HUES6 (cell line): Measurements from ENCODE around the gene MRAP2.

Experiments
- H3K27ac ChIP-seq: 2 replicates; pipeline ENCODE4 v1.7.0; 2013; ENCODE audit warnings: low read depth, mild to moderate bottlenecking, low read length, inconsistent platforms
- H3K27me3 ChIP-seq: 2 replicates; pipeline ENCODE4 v1.6.1; 2013; ENCODE audit warnings: low read length; ENCODE audit not compliant: control insufficient read depth, insufficient read depth
- H3K36me3 ChIP-seq: 2 replicates; pipeline ENCODE4 v1.6.1; 2013; ENCODE audit warnings: low read length; ENCODE audit not compliant: control insufficient read depth, insufficient read depth
- H3K4me1 ChIP-seq: 2 replicates; pipeline ENCODE4 v1.6.1; 2013; ENCODE audit warnings: low read length; ENCODE audit not compliant: control insufficient read depth, insufficient read depth
- H3K4me3 ChIP-seq: 2 replicates; pipeline ENCODE4 v1.5.1; 2013; ENCODE audit warnings: low read depth, low read length
- H3K9ac ChIP-seq: one replicate; pipeline ENCODE4 v1.6.1; 2013; ENCODE audit warnings: mild to moderate bottlenecking, low read length
- H3K9me3 ChIP-seq: 2 replicates; pipeline ENCODE4 v1.6.1; 2013; ENCODE audit warnings: low read depth, low read length; ENCODE audit not compliant: control insufficient read depth, insufficient read depth

Gene MRAP2

GRCh38 chr6:84013931-84014330 is 19.6 kb upstream of the MRAP2 start:
- no peaks in the 10 kb centered on the region for H3K9me3 ChIP-seq
- H3K27ac ChIP-seq: no peak overlapping the region
- no peaks in the 10 kb centered on the region for H3K36me3 ChIP-seq
- no peak overlapping the region for H3K9ac ChIP-seq
- no peaks in the 10 kb centered on the region for H3K27me3 ChIP-seq
- H3K4me3 ChIP-seq: no peak overlapping the region
- H3K4me1 ChIP-seq: peaks cover 3% of the 10 kb centered on the region

GRCh38 chr6:84016029-84016428 is 17.5 kb upstream of the MRAP2 start:
- no peaks in the 10 kb centered on the region for H3K36me3 ChIP-seq
- H3K27me3 ChIP-seq: no peaks in the 10 kb centered on the region
- H3K4me3 ChIP-seq: no peak overlapping the region
- H3K4me1 ChIP-seq: peaks cover 5% of the 10 kb centered on the region
- H3K9ac ChIP-seq: no peak overlapping the region
- no peak overlapping the region for H3K27ac ChIP-seq
- no peaks in the 10 kb centered on the region for H3K9me3 ChIP-seq

- Histone ChIP-seq H3K4me3 (no peak overlapping the region), H3K36me3 (no peaks in the 10 kb centered on the region), H3K9me3 (no peaks in the 10 kb centered on the region), H3K27ac (no peak overlapping the region), H3K9ac (no peak overlapping the region), H3K4me1 (peaks cover 5% of the 10 kb centered on the region), H3K27me3 (no peaks in the 10 kb centered on the region)
These were observed 15.7 kb upstream of the MRAP2 start for GRCh38 chr6:84017709-84018452.

GRCh38 chr6:84018453-84019061 is 15.0 kb upstream of the MRAP2 start:
- peaks cover 5% of the 10 kb centered on the region for H3K4me1 ChIP-seq

GRCh38 chr6:84019141-84019841 is 14.3 kb upstream of the MRAP2 start:
- no peak overlapping the region for H3K9ac ChIP-seq
- H3K27ac ChIP-seq: no peak overlapping the region
- H3K9me3 ChIP-seq: no peaks in the 10 kb centered on the region
- no peaks in the 10 kb centered on the region for H3K36me3 ChIP-seq
- no peaks in the 10 kb centered on the region for H3K27me3 ChIP-seq
- peaks cover 5% of the 10 kb centered on the region for H3K4me1 ChIP-seq
- H3K4me3 ChIP-seq: no peak overlapping the region

More at GRCh38 chr6:84018453-84019061, 15.0 kb upstream of the MRAP2 start:
- Histone ChIP-seq H3K36me3 (no peaks in the 10 kb centered on the region), H3K9ac (no peak overlapping the region), H3K4me3 (no peak overlapping the region), H3K27ac (no peak overlapping the region), H3K27me3 (no peaks in the 10 kb centered on the region), H3K9me3 (no peaks in the 10 kb centered on the region)

- peaks cover 5% of the 10 kb centered on the region for H3K4me1 ChIP-seq
- H3K9ac ChIP-seq: no peak overlapping the region
- no peak overlapping the region for H3K27ac ChIP-seq
- no peaks in the 10 kb centered on the region for H3K9me3 ChIP-seq
- H3K36me3 ChIP-seq: no peaks in the 10 kb centered on the region
- no peaks in the 10 kb centered on the region for H3K27me3 ChIP-seq
- H3K4me3 ChIP-seq: no peak overlapping the region
These were observed 13.7 kb upstream of the MRAP2 start for GRCh38 chr6:84019842-84020211.

GRCh38 chr6:84021625-84022024 is 11.9 kb upstream of the MRAP2 start:
- Histone ChIP-seq H3K9ac (no peak overlapping the region), H3K4me1 (peaks cover 5% of the 10 kb centered on the region), H3K9me3 (peaks cover 4% of the 10 kb centered on the region; the same call in 1 of the 2 replicates), H3K36me3 (no peaks in the 10 kb centered on the region), H3K27ac (no peak overlapping the region), H3K27me3 (no peaks in the 10 kb centered on the region), H3K4me3 (no peak overlapping the region)

GRCh38 chr6:84026721-84027164 is 6.8 kb upstream of the MRAP2 start:
- H3K27me3 ChIP-seq: no peaks in the 10 kb centered on the region
- no peak overlapping the region for H3K27ac ChIP-seq
- no peak overlapping the region for H3K9ac ChIP-seq
- H3K9me3 ChIP-seq: peaks cover 4% of the 10 kb centered on the region; the same call in 1 of the 2 replicates
- no peak overlapping the region for H3K4me3 ChIP-seq
- H3K4me1 ChIP-seq: no peaks in the 10 kb centered on the region
- H3K36me3 ChIP-seq: no peaks in the 10 kb centered on the region

- Histone ChIP-seq H3K27me3 (peaks cover under 1% of the 10 kb centered on the region; the same call in 1 of the 2 replicates), H3K9ac (no peak overlapping the region), H3K36me3 (no peaks in the 10 kb centered on the region), H3K27ac (no peak overlapping the region), H3K9me3 (peaks cover 4% of the 10 kb centered on the region; the same call in 1 of the 2 replicates), H3K4me1 (no peaks in the 10 kb centered on the region), H3K4me3 (no peak overlapping the region)
These were observed 6.0 kb upstream of the MRAP2 start for GRCh38 chr6:84027340-84028181.

- Histone ChIP-seq H3K36me3 (no peaks in the 10 kb centered on the region), H3K27ac (no peak overlapping the region), H3K9me3 (peaks cover 4% of the 10 kb centered on the region; the same call in 1 of the 2 replicates), H3K4me3 (no peak overlapping the region), H3K4me1 (peaks cover 5% of the 10 kb centered on the region), H3K27me3 (peaks cover 9% of the 10 kb centered on the region), H3K9ac (no peak overlapping the region)
These were observed 5.2 kb upstream of the MRAP2 start for GRCh38 chr6:84028350-84028749.
